ENCODE measurements around the gene PRICKLE4.

- TF ChIP-seq, protein P1, sequence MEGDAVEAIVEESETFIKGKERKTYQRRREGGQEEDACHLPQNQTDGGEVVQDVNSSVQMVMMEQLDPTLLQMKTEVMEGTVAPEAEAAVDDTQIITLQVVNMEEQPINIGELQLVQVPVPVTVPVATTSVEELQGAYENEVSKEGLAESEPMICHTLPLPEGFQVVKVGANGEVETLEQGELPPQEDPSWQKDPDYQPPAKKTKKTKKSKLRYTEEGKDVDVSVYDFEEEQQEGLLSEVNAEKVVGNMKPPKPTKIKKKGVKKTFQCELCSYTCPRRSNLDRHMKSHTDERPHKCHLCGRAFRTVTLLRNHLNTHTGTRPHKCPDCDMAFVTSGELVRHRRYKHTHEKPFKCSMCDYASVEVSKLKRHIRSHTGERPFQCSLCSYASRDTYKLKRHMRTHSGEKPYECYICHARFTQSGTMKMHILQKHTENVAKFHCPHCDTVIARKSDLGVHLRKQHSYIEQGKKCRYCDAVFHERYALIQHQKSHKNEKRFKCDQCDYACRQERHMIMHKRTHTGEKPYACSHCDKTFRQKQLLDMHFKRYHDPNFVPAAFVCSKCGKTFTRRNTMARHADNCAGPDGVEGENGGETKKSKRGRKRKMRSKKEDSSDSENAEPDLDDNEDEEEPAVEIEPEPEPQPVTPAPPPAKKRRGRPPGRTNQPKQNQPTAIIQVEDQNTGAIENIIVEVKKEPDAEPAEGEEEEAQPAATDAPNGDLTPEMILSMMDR (conservative IDR thresholded peaks at IDR 0.05; ENCODE audit: low read depth, low read length) = no peak
- TF ChIP-seq POLR2A (IDR thresholded peaks at IDR 0.05; ENCODE audit: low read depth, low read length) (no peak), USF2 (IDR thresholded peaks at IDR 0.05; ENCODE audit: low read depth, low read length) (no peak), MAFK (IDR thresholded peaks at IDR 0.05; ENCODE audit: low read depth, low read length) (no peak), MXI1 (IDR thresholded peaks at IDR 0.05; ENCODE audit: borderline replicate concordance, low read depth, low read length) (no peak), RAD21 (IDR thresholded peaks at IDR 0.05; ENCODE audit: low read length) (no peak), FOS (IDR thresholded peaks at IDR 0.05; ENCODE audit: low read depth, low read length) (no peak), SMC3 (IDR thresholded peaks at IDR 0.05; ENCODE audit: low read depth, low read length) (no peak), RCOR1 (IDR thresholded peaks at IDR 0.05; ENCODE audit: insufficient replicate concordance, low read length) (no peak), RFX5 (IDR thresholded peaks at IDR 0.05; ENCODE audit: low read depth, low read length) (no peak), CHD1 (IDR thresholded peaks at IDR 0.05; ENCODE audit: low read depth, low read length) (no peak)
- TF ChIP-seq, protein P2, sequence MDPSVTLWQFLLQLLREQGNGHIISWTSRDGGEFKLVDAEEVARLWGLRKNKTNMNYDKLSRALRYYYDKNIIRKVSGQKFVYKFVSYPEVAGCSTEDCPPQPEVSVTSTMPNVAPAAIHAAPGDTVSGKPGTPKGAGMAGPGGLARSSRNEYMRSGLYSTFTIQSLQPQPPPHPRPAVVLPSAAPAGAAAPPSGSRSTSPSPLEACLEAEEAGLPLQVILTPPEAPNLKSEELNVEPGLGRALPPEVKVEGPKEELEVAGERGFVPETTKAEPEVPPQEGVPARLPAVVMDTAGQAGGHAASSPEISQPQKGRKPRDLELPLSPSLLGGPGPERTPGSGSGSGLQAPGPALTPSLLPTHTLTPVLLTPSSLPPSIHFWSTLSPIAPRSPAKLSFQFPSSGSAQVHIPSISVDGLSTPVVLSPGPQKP (IDR thresholded peaks at IDR 0.05; ENCODE audit: borderline replicate concordance, low read depth, low read length) = no peak
Measured at GRCh38 chr6:41746107-41746506, 34.5 kb upstream of the PRICKLE4 start.
